HepG2 (cell line): Measurements from ENCODE around the gene ANXA6. TPM values are rescaled to one million over a fixed set of nuclear protein-coding genes. Genes with fewer than 3 reads are reported as not detected.

Experiments used
- ATAC-seq: fragments of 200-7000 bp; cut with Tn5 transposase; 3 replicates; pipeline ENCODE4 v1.9.1; 2020; ENCODE audit warnings: mild to moderate bottlenecking, moderate library complexity
- BruUV-seq: library from RNA; stranded (reverse); fragments of 400-500 nt; replicated peaks from 2 replicates; lab custom pipeline; 2021; lab: Mats Ljungman, UMichigan
- CTCF ChIA-PET: fragments of 300-600 bp; formaldehyde crosslinking; extraction: SDS; loops from one replicate; lab custom pipeline; 2021; ENCODE audit warnings: low total read pairs, inconsistent platforms, low intra/inter-chr PET ratio; lab: Yijun Ruan, JAX
- POLR2A ChIA-PET: fragments of 350-600 bp; sonication (Branson Sonifier 250); formaldehyde crosslinking; loops from one replicate; lab custom pipeline; 2020; ENCODE audit warnings: antibody characterized with exemption, inconsistent platforms; lab: Yijun Ruan, JAX
- DNase-seq: peaks from one replicate; pipeline ENCODE4 v3.0.0-alpha.2; 2015; ENCODE audit warnings: low spot score
- FAIRE-seq: peaks from 3 replicates; lab custom pipeline; 2011; peaks lifted over from hg19 to GRCh38; lab: Jason Lieb, UNC
- H2AFZ ChIP-seq: one replicate; pipeline ENCODE4 v1.6.1; 2011; ENCODE audit warnings: low read length, inconsistent platforms
- H3K27ac ChIP-seq: fragments of 300-600 bp; 3 replicates; pipeline ENCODE4 v1.8.0; 2011; ENCODE audit warnings: mixed run types, mild to moderate bottlenecking, mixed read lengths, low read length, inconsistent platforms; ENCODE audit not compliant: insufficient read depth; ENCODE audit errors: extremely low read length
- H3K27me3 ChIP-seq, 2 experiments: fragments of 200-600 bp in 1 of 2; 2 replicates in 1 of 2; 3 replicates in 1 of 2; pipeline versions ENCODE4 v1.6.0 to v1.8.0; 2011; ENCODE audit warnings: low read length in 2 of 2, mild to moderate bottlenecking in 2 of 2, moderate library complexity in 2 of 2, inconsistent platforms in 1 of 2; ENCODE audit not compliant: insufficient read depth in 2 of 2, control insufficient read depth in 1 of 2
- H3K36me3 ChIP-seq, 2 experiments: fragments of 200-600 bp in 1 of 2; replicated peaks in 1 of 2; 2 replicates in 1 of 2; 3 replicates in 1 of 2; pipeline versions ENCODE4 v1.5.1 to v1.8.0; 2011; ENCODE audit warnings: low read length in 2 of 2, inconsistent platforms in 1 of 2; ENCODE audit not compliant: insufficient read depth in 2 of 2, control insufficient read depth in 1 of 2
- H3K4me1 ChIP-seq: 2 replicates; pipeline ENCODE4 v1.5.1; 2012; ENCODE audit warnings: low read length, inconsistent platforms; ENCODE audit not compliant: insufficient read depth
- H3K4me2 ChIP-seq: 2 replicates; pipeline ENCODE4 v1.6.0; 2011; ENCODE audit warnings: low read depth, low read length, inconsistent platforms
- H3K4me3 ChIP-seq, 3 experiments: fragments of 200-600 bp in 1 of 3; sonication (generic), shearing (Covaris generic) in 1 of 3; replicated peaks in 1 of 3; 2 replicates each; pipeline ENCODE4 v1.5.1; 2011 to 2016; ENCODE audit warnings: low read length in 3 of 3, inconsistent platforms in 2 of 3, low read depth in 2 of 3, mild to moderate bottlenecking in 2 of 3, control low read depth in 1 of 3, mixed read lengths in 1 of 3; ENCODE audit not compliant: insufficient read depth in 1 of 3
- H3K79me2 ChIP-seq: one replicate; pipeline ENCODE4 v1.6.1; 2011; ENCODE audit warnings: low read length, inconsistent platforms; ENCODE audit not compliant: insufficient read depth
- H3K9ac ChIP-seq: 2 replicates; pipeline ENCODE4 v1.6.0; 2011; ENCODE audit warnings: mild to moderate bottlenecking, low read depth, low read length, inconsistent platforms; ENCODE audit not compliant: insufficient read depth
- H3K9me3 ChIP-seq: 2 replicates; pipeline ENCODE4 v1.5.1; 2012; ENCODE audit warnings: mild to moderate bottlenecking, low read length
- H4K20me1 ChIP-seq: 2 replicates; pipeline ENCODE4 v1.6.0; 2011; ENCODE audit warnings: inconsistent platforms, mild to moderate bottlenecking, low read length, moderate library complexity; ENCODE audit not compliant: insufficient read depth
- CHD4 ChIP-seq: fragments of 200-600 bp; sonication (generic); IDR thresholded peaks from 2 replicates; pipeline ENCODE4 v1.7.0; 2017; ENCODE audit warnings: mild to moderate bottlenecking, low read length, borderline replicate concordance
- CSRNP1 ChIP-seq: sonication (generic); formaldehyde crosslinking; IDR thresholded peaks from 2 replicates; pipeline ENCODE4 v1.8.1; 2023; ENCODE audit warnings: mild to moderate bottlenecking, missing genetic modification reagents
- ZEB1 ChIP-seq: IDR thresholded peaks from 2 replicates; pipeline ENCODE4 v1.6.1; 2012; ENCODE audit warnings: mild to moderate bottlenecking, low read depth, inconsistent platforms; ENCODE audit not compliant: insufficient replicate concordance
- ZNF263 ChIP-seq: sonication (generic); formaldehyde crosslinking; IDR thresholded peaks from 2 replicates; pipeline ENCODE4 v1.4.0; 2020; ENCODE audit warnings: missing genetic modification reagents
- ZNF776 ChIP-seq: sonication (generic); formaldehyde crosslinking; IDR thresholded peaks from 2 replicates; pipeline ENCODE4 v1.4.0; 2020; ENCODE audit warnings: mild to moderate bottlenecking, missing genetic modification reagents
- ZSCAN9 ChIP-seq: IDR thresholded peaks from 2 replicates; pipeline ENCODE4 v1.6.1; 2016; ENCODE audit warnings: borderline replicate concordance
- WGBS: methylation state at CpG from one replicate; pipeline ENCODE4 v1.1.6; 2017; ENCODE audit warnings: low lambda C conversion rate; 5-methylcytosine and 5-hydroxymethylcytosine counted together
- in situ Hi-C: cut with HindIII; loops from 2 replicates; pipeline ENCODE4 v1.10.0; 2017; ENCODE audit warnings: low pct_unique_long_range_greater_than_20kb; ENCODE audit not compliant: extremely low pct_ligation_motif_present
- intact Hi-C: fragments of 100-400 bp; cut with micrococcal nuclease; formaldehyde crosslinking; loops from one replicate; pipeline ENCODE4 v1.10.0; 2022; ENCODE audit not compliant: unreplicated experiment
- polyA plus RNA-seq, 8 experiments: library from polyadenylated mRNA; depleted of rRNA in 3 of 8; stranded (reverse) in 7 of 8; unstranded in 1 of 8; fragments of >200 nt; fragmentation: Illumina TruSeq in 4 of 8; extraction: Trizol in 4 of 8; gene quantifications; 2 replicates each; pipeline versions ENCODE4 v1.2.1 to v1.2.3, GENCODE V29; 2011 to 2016; ENCODE audit warnings: low read depth in 4 of 8, missing spikeins in 1 of 8, mixed read lengths in 1 of 8; ENCODE audit not compliant: insufficient read depth in 1 of 8
- total RNA-seq, 5 experiments: library from RNA; depleted of rRNA; stranded (reverse); fragments of >200 nt; fragmentation: Illumina TruSeq; extraction: Trizol; gene quantifications; 2 replicates each; pipeline ENCODE4 v1.2.3, GENCODE V29; 2016; ENCODE audit warnings: low read depth in 1 of 5
- TF ChIP-seq, protein P1 (sequence below): sonication (generic); formaldehyde crosslinking; conservative IDR thresholded peaks from 2 replicates; pipeline ENCODE4 v1.4.0; 2020; ENCODE audit warnings: missing genetic modification reagents
- TF ChIP-seq, protein P2 (sequence below): sonication (generic); formaldehyde crosslinking; IDR thresholded peaks from 2 replicates; pipeline ENCODE4 v1.8.1; 2023; ENCODE audit warnings: missing genetic modification reagents, inconsistent platforms, borderline replicate concordance

The ANXA6 gene
- total and polyA plus RNA-seq, 2 of the 13 experiments (the other 11 are each of a cell fraction or from before 2014, with no cell fraction given): 103 to 125 TPM

DNA sequence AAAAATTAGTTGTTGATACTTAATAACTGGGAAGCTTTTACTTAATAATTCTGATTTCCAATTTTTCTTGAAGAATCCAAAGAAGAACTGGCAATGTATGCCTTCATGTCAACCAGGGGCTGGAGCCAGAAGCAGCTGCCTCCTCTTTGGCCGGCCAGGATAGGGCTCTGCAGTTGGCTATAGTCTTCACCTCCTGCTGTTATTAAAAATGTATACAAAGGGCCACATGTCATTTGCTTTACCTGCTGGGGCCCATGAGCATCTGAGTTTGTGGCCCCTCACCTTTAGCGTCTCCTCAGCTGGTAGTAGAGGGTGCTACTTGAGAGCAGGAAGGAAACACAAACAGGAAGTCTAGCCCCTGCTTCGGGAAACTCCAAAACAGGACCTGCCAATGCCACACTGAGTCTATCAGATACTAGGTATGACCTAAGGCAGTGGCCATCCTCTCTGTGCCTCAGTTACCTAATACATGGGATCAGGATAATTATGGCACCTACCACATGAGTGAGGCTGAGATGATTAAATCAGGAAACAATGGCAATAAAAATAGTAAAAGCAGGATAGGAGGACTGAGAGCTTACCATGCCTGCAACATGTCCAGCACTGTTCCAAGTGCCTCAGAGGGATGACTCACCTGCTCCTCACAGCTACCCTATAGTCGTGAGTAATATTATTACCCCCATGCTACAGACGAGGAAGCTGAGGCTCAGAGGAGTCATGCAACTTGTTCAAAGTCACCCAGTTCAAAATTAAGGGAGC lies 45.0 kb upstream of the ANXA6 start:
- in situ Hi-C loops: no loop called here
- intact Hi-C loops: no loop called here
- H3K36me3 ChIP-seq: peaks cover 2 to 3% of the 10 kb centered on the region in 2 experiments; a peak in 1 of 5 replicates
- H2AFZ ChIP-seq: no peak overlapping the region
- CTCF ChIA-PET: no interaction called here
- no peak overlapping the region for H3K4me2 ChIP-seq
- no peak overlapping the region for H3K9ac ChIP-seq
- no peaks in the 10 kb centered on the region for H3K27me3 ChIP-seq
- no peak for ATAC-seq
- H3K4me1 ChIP-seq: no peaks in the 10 kb centered on the region
- H3K9me3 ChIP-seq: no peaks in the 10 kb centered on the region
- no TSS peak for BruUV-seq
- TF ChIP-seq, protein P1, sequence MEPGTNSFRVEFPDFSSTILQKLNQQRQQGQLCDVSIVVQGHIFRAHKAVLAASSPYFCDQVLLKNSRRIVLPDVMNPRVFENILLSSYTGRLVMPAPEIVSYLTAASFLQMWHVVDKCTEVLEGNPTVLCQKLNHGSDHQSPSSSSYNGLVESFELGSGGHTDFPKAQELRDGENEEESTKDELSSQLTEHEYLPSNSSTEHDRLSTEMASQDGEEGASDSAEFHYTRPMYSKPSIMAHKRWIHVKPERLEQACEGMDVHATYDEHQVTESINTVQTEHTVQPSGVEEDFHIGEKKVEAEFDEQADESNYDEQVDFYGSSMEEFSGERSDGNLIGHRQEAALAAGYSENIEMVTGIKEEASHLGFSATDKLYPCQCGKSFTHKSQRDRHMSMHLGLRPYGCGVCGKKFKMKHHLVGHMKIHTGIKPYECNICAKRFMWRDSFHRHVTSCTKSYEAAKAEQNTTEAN (CRISPR knock-in tag): no peak
- no peak for TF ChIP-seq ZNF263 (CRISPR knock-in tag)
- TF ChIP-seq ZSCAN9 (CRISPR knock-in tag): no peak
- TF ChIP-seq CSRNP1 (CRISPR knock-in tag): no peak
- TF ChIP-seq ZEB1: no peak
- TF ChIP-seq CHD4: no peak
- TF ChIP-seq, protein P2, sequence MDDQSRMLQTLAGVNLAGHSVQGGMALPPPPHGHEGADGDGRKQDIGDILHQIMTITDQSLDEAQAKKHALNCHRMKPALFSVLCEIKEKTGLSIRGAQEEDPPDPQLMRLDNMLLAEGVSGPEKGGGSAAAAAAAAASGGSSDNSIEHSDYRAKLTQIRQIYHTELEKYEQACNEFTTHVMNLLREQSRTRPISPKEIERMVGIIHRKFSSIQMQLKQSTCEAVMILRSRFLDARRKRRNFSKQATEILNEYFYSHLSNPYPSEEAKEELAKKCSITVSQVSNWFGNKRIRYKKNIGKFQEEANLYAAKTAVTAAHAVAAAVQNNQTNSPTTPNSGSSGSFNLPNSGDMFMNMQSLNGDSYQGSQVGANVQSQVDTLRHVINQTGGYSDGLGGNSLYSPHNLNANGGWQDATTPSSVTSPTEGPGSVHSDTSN (CRISPR knock-in tag): no peak
- no peak for TF ChIP-seq ZNF776 (CRISPR knock-in tag)
- TF ChIP-seq, all 625 proteins: peak for 0
- H3K79me2 ChIP-seq: no peaks in the 10 kb centered on the region
- FAIRE-seq (no peak), DNase-seq (no peak)
- H4K20me1 ChIP-seq: no peaks in the 10 kb centered on the region
- POLR2A ChIA-PET: no interaction called here
- no peak overlapping the region for H3K27ac ChIP-seq
- WGBS: 94% methylated on average over 5 of the region's 5 CpGs
- no peak overlapping the region for H3K4me3 ChIP-seq
